Measurements from ENCODE around the gene PLD1.
"Not testable (repeated sequence)": the region's sequence is repeated elsewhere in the genome, so short reads cannot be mapped to it uniquely, and the experiment has no call there.

PLD1 gene

GRCh38 chr3:171695426-171695825 lies 114.9 kb downstream of the PLD1 start:
- DNase-seq (ENCODE audit: low spot score), result no peak

GRCh38 chr3:171694888-171695287 lies 115.4 kb downstream of the PLD1 start:
- no peak for DNase-seq (ENCODE audit: low spot score)

GRCh38 chr3:171692551-171692950 lies 117.7 kb downstream of the PLD1 start:
- not testable (repeated sequence) for DNase-seq (ENCODE audit: low spot score)

- DNase-seq (ENCODE audit: low spot score), result no peak
Observed at GRCh38 chr3:171691485-171691884, 118.8 kb downstream of the PLD1 start.

GRCh38 chr3:171690281-171690680 lies 120.0 kb downstream of the PLD1 start:
- DNase-seq (ENCODE audit: low spot score), result no peak

- no peak for DNase-seq (ENCODE audit: low spot score)
Observed at GRCh38 chr3:171688593-171688992, 121.7 kb downstream of the PLD1 start.

- no peak for DNase-seq (ENCODE audit: low spot score)
Observed at GRCh38 chr3:171688002-171688401, 122.3 kb downstream of the PLD1 start.

GRCh38 chr3:171687581-171687980 lies 122.7 kb downstream of the PLD1 start:
- no peak for DNase-seq (ENCODE audit: low spot score)

GRCh38 chr3:171687064-171687463 lies 123.2 kb downstream of the PLD1 start:
- no peak for DNase-seq (ENCODE audit: low spot score)

GRCh38 chr3:171685116-171685895 lies 125.0 kb downstream of the PLD1 start:
- no peak for DNase-seq (ENCODE audit: low spot score)

- DNase-seq (ENCODE audit: low spot score), result no peak
Observed at GRCh38 chr3:171684221-171684620, 126.1 kb downstream of the PLD1 start.

GRCh38 chr3:171682743-171683142 lies 127.5 kb downstream of the PLD1 start:
- no peak for DNase-seq (ENCODE audit: low spot score)

GRCh38 chr3:171680726-171681411 lies 129.4 kb downstream of the PLD1 start:
- no peak for DNase-seq (ENCODE audit: low spot score)

- no peak for DNase-seq (ENCODE audit: low spot score)
Observed at GRCh38 chr3:171678971-171679492, 131.3 kb downstream of the PLD1 start.

GRCh38 chr3:171677706-171678105 lies 132.6 kb downstream of the PLD1 start:
- no peak for DNase-seq (ENCODE audit: low spot score)

- DNase-seq (ENCODE audit: low spot score), result no peak
Observed at GRCh38 chr3:171676601-171677175, 133.6 kb downstream of the PLD1 start.

- no peak for DNase-seq (ENCODE audit: low spot score)
Observed at GRCh38 chr3:171673951-171674350, 136.3 kb downstream of the PLD1 start.

- DNase-seq (ENCODE audit: low spot score), result no peak
Observed at GRCh38 chr3:171672538-171672937, 137.7 kb downstream of the PLD1 start.

GRCh38 chr3:171672124-171672523 lies 138.2 kb downstream of the PLD1 start:
- DNase-seq (ENCODE audit: low spot score), result no peak

GRCh38 chr3:171671709-171672108 lies 138.6 kb downstream of the PLD1 start:
- DNase-seq (ENCODE audit: low spot score), result no peak

- DNase-seq (ENCODE audit: low spot score), result no peak
Observed at GRCh38 chr3:171666516-171666915, 143.8 kb downstream of the PLD1 start.

- DNase-seq (ENCODE audit: low spot score), result no peak
Observed at GRCh38 chr3:171663805-171664204, 146.5 kb downstream of the PLD1 start.

- DNase-seq (ENCODE audit: low spot score), result no peak
Observed at GRCh38 chr3:171661484-171661883, 148.8 kb downstream of the PLD1 start.
